ENCODE results near the gene SLC2A13.

Gene SLC2A13

DNA sequence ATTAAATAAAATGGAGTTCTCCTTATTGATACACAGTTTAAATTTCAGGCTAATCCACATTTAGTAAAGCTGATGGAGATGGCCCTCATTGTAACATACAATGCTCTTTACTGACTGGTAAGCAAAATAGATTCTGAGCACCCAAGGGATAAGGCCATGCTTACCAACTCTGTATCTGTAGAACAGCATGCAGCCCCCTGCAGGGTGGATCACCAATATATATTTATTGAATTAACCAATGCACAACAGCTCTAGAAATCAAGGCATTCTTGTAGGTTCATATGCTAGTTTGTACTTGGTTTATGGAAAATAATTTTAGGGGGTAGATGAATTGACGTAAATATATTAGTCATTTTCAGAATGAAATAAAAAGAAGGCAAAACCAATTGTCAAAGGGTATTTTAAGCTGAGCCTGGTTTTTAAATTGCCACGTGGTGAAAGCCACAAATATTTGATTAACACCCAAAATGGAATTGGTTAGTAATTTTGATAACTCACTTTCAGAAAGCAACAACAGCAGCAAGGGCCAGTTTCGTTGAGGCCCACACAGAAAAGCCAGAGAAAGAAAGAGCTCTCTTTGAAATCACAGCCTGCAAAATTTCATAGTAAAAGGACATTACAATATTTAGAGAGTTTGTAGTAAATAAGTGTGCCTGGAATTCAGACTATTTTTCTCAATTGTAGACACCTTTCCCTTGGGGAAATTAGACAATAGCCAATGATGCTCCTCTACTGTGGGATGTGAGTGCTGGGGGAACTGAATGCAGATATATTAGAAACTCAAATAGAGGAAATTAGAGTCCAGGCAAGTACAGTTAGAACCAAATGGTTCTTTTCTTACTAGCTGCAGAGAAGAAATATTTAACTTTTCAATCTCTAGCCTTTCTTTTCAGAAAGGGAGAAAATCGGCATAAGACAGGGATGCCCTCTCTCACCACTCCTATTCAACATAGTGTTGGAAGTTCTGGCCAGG lies 270.1 kb downstream of the SLC2A13 start:
- no peak overlapping the region for H3K4me3 ChIP-seq (ENCODE audit: low read depth, low read length)
- no peak for DNase-seq (ENCODE audit: low read depth)
- TF ChIP-seq, protein P1, sequence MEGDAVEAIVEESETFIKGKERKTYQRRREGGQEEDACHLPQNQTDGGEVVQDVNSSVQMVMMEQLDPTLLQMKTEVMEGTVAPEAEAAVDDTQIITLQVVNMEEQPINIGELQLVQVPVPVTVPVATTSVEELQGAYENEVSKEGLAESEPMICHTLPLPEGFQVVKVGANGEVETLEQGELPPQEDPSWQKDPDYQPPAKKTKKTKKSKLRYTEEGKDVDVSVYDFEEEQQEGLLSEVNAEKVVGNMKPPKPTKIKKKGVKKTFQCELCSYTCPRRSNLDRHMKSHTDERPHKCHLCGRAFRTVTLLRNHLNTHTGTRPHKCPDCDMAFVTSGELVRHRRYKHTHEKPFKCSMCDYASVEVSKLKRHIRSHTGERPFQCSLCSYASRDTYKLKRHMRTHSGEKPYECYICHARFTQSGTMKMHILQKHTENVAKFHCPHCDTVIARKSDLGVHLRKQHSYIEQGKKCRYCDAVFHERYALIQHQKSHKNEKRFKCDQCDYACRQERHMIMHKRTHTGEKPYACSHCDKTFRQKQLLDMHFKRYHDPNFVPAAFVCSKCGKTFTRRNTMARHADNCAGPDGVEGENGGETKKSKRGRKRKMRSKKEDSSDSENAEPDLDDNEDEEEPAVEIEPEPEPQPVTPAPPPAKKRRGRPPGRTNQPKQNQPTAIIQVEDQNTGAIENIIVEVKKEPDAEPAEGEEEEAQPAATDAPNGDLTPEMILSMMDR (IDR thresholded peaks at IDR 0.05; ENCODE audit: low read depth, low read length, missing control alignments), result no peak
- in situ Hi-C loops (cut with HindIII; ENCODE audit: low sequenced_read_pairs), result no loop called here

DNA sequence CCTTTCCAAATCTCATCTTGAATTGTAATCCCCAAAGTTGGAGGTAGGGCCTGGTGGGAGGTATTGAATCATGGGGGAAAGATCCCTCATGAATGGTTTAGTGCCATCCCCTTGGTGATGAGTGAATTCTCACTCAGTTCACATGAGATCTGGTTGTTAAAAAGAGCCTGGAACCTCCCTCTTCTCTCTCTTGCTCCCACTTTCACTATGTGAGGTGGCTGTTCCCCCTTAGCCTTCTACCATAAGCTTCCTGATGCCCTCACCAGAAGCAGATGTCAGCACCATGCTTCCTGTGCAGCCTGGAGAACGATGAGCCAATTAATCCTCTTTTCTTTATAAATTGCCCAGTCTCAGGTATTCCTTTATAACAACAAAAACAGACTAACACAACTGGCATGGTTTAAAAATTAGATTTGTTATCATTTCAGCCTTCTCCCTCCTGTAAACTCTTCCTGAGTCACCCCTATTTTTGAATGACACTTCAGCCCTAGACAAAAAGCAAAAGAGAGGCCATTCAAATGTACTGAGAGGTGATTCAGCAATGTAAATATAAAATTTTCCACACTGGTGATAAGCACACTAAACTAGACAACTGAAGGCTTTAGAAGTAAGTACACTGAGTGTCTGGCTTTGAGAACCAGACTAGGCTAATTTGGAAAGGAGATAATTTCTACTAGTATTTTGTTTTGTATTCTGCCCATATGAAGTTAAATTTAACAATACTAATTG lies 274.1 kb downstream of the SLC2A13 start:
- in situ Hi-C loops (cut with HindIII; ENCODE audit: low sequenced_read_pairs), result no loop called here
- DNase-seq (ENCODE audit: low read depth), result no peak
- no peak overlapping the region for H3K4me3 ChIP-seq (ENCODE audit: low read depth, low read length)
- TF ChIP-seq, protein P1 (IDR thresholded peaks at IDR 0.05; ENCODE audit: low read depth, low read length, missing control alignments), result no peak

DNA sequence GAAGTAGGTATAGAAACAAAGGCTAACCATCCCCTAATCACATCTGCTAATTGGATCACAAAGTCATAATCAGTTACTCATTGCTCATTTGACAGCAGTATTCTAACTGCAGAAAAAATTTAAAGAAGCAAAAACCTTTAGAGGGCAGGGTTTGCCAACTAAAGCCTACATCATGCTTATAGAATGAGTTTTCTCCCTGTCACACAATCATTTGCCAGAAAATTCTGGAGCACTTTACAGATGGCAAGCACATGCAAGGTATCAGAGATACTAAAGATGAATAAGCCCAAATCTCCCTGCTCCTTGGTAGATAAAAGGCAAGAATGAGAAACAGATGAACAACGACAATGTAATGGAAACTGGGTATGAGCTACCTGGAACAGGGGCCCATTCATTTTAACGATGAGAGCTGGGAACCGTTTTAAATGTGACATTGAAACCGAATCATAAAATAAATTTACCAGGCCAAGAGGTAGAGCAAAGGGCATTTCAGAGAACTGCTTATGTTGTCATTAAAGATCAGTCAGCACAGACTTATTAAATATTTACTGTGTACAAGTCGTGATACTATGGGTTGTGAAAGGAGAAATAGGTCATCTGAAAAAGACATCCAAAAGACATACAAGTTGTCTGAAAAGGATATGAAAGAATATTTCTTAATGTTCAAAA lies 274.9 kb downstream of the SLC2A13 start:
- TF ChIP-seq, protein P1 (IDR thresholded peaks at IDR 0.05; ENCODE audit: low read depth, low read length, missing control alignments), result no peak
- DNase-seq (ENCODE audit: low read depth), result no peak
- H3K4me3 ChIP-seq (ENCODE audit: low read depth, low read length), result no peak overlapping the region
- in situ Hi-C loops (cut with HindIII; ENCODE audit: low sequenced_read_pairs), result no loop called here

DNA sequence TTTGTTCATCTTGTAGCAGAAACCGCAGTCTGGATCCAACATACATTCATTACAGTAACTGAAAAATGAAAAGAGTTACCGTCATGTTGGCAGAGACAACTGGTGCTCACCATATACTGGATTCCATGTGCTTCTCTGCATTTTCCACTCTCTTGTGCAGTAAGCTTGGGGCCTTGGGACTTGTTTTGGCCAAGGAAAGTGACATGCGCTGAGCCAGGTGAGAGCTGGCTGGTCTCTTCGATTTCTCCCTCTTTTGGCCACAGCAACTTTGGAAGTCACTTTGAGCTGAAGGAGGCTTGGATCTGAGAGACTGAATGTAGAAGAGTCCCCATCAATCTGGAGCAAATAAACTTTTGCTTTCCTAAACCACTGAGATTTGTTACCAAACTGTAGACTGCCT lies 275.7 kb downstream of the SLC2A13 start:
- TF ChIP-seq, protein P1 (IDR thresholded peaks at IDR 0.05; ENCODE audit: low read depth, low read length, missing control alignments), result no peak
- H3K4me3 ChIP-seq (ENCODE audit: low read depth, low read length), result no peak overlapping the region
- DNase-seq (ENCODE audit: low read depth), result no peak
- in situ Hi-C loops (cut with HindIII; ENCODE audit: low sequenced_read_pairs), result no loop called here

DNA sequence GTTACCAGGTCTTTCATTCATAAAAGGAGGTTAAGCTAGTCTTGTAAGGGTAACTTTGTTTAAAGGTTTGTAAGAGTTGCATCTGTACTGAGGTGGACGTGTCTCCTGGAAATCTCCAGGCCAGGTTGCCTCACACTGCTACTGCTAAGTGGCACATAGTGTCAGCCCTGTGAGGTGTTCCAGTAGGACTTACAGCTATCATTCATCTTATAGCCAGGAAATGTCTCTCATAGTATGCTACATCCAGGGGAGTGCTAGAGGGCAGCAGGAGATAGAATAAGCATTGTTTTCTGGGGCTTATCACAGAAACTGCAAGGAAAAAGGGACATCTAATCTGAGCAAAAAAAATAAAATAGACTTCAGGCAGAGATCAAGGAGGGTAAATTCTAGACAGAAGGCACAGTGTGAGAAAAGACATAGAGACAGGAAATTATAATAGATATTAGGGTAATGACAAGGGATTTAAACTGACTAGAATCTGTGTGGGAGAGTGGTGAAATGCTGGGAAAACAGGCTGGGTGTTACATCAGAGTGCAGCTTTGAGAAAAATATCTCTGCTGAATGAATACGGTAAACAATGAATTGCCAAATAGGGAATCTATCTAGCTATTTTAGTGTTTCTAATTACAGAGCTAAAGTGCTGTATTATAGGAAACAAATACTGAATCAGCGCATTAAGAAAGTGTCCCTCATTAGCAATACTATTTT lies 281.2 kb downstream of the SLC2A13 start:
- TF ChIP-seq, protein P1 (IDR thresholded peaks at IDR 0.05; ENCODE audit: low read depth, low read length, missing control alignments), result no peak

More for the DNA sequence above, 281.2 kb downstream of the SLC2A13 start:
- no peak overlapping the region for H3K4me3 ChIP-seq (ENCODE audit: low read depth, low read length)
- DNase-seq (ENCODE audit: low read depth), result no peak
- in situ Hi-C loops (cut with HindIII; ENCODE audit: low sequenced_read_pairs), result no loop called here

Measured in astrocyte of the cerebellum (primary cell).